Posterior vena cava (tissue), 2 donors: ENCODE measurements around the gene BBS2. TPM values are rescaled to one million over a fixed set of nuclear protein-coding genes. Genes with fewer than 3 reads are reported as not detected.

Experiments
- DNase-seq: peaks from one replicate; pipeline ENCODE4 v3.0.0-alpha.2; 2020; ENCODE audit warnings: low spot score
- intact Hi-C, 2 donors: fragments of 100-400 bp; cut with DNase I; formaldehyde crosslinking; loops; one replicate each; pipeline versions ENCODE4 v1.14.1 to v1.14.2; 2022 to 2023
- total RNA-seq, 2 donors: library from RNA; stranded (reverse); fragmentation: NEBNext Ultra II Directional; extraction: Animal tissue kit (Norgen Biotek cat#: 25700); gene quantifications; one replicate each; pipeline ENCODE4 v1.2.1, GENCODE V29; 2021
- donor health status: DM: yes; HTN: yes; CAD: no.
- donor health status: DM: yes; HTN: yes; CAD: no.

Gene BBS2
- total RNA-seq, 2 donors from 2014 or later = 30.5 to 36.5 TPM

DNA sequence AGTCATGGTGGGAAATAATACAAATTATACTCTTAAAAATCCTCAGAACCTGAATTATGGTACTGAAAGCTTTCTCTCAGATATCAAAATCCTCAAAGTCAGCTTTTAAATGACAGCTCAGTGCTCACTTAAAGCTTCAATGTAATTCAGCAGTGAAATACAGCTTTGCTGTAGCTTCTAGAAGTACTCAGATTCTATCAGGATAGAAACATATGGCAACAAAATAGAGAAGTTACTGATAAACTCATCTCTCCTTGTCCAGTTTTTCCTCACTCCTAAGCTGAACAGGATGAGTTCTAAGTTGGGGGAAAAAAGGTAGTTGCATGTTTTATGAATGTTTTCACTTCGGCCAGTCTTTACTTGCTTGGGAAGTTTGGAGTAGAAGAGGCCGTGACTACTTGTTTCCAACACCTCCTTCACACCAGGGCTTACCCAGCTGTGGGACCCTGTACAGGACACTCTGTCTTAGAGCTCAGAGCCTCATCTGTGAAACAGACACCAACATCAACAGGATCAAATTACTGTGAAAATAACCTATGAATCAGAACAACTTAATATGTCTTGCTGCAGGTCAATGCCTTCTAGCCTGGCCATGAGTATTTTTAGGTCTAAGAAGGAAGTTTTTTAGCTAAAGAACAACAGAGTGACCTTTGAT lies 38.2 kb downstream of the BBS2 start:
- no peak for DNase-seq
- intact Hi-C loops = no loop called here

DNA sequence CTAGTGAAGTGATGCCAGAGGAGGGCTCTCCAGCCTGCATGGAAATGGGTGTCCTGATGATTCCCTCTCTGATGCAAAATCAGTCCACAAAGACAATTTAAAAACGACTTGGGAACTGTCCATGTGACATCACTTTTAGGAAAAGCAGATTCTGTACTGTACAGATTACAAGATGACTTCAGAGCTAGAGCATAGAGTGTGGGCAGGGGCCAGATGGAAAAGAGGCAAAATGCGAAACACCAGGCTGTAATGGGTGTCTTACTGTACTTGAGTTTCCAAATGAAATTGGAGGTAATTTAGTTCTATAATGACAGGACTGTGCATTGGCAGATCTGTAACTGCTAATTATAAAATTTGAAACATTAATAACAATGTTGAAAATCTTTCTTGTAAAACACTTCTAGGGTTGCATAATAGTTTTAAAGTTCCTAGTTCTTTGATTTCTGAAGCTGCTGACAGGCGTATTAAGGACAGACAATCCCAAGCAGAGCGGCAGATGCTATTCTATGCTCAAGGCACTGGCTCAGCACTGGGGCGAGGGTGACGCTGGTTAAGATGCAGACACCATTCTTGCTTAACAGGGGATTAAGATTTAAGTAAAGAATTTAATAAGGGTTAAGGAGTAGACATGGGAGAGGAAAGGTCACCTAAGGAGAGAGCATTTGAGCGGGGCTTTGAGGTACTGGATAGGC lies 38.9 kb downstream of the BBS2 start:
- no peak for DNase-seq
- intact Hi-C loops = no loop called here

DNA sequence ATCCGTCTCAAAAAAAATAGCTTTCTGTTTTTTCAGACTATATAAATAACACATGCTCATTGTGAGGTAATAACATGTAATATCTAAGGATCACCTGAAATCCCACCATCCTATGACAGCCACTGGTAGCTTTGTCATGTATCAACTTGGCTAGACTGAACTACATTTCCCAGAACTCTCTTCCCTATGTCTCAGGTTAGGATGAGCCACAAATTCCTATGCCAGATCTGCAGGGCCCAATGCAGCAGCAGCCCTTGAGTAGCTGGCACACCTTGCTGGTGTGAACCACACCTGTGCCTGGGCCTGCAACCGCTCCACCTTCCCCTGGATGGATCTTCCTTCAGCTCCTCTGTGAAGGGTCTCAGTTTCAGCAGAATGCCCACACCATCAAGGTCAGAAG lies 40.4 kb downstream of the BBS2 start:
- no peak for DNase-seq
- intact Hi-C loops = no loop called here

DNA sequence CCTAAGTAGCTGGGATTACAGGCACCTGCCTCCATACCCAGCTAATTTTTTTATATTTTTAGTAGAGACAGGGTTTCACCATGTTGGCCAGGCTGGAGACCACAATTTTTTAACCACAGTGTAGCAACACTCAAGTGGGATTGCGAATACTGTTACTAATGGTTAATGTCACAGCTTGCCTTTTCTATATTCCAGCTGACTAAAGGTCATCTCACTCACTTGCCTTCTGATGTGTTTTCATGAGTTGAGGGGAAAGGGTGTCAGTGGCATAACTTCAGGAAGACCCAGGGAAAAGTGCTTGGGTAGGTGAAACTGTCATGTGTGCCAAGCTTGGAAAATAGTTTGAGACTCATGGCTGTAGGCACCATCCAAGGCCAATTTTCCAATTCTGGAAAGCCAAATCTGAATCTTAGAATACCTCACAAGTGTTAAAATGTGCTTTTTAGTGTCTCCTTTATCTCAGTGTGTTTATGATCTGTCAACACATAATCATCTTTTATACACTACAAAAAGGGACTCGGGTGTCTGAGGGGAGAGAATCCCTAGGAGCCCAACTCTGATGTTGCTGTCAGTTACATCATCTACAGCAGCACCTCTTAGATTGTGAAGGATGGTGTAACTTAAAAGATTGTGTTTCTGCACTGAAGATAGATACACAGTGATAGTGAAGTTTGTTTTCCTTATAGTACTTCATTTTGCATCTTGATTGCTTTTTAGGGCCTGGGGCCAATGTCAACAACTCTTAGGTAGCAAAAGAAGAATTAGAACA lies 41.4 kb downstream of the BBS2 start:
- no peak for DNase-seq
- intact Hi-C loops = no loop called here

DNA sequence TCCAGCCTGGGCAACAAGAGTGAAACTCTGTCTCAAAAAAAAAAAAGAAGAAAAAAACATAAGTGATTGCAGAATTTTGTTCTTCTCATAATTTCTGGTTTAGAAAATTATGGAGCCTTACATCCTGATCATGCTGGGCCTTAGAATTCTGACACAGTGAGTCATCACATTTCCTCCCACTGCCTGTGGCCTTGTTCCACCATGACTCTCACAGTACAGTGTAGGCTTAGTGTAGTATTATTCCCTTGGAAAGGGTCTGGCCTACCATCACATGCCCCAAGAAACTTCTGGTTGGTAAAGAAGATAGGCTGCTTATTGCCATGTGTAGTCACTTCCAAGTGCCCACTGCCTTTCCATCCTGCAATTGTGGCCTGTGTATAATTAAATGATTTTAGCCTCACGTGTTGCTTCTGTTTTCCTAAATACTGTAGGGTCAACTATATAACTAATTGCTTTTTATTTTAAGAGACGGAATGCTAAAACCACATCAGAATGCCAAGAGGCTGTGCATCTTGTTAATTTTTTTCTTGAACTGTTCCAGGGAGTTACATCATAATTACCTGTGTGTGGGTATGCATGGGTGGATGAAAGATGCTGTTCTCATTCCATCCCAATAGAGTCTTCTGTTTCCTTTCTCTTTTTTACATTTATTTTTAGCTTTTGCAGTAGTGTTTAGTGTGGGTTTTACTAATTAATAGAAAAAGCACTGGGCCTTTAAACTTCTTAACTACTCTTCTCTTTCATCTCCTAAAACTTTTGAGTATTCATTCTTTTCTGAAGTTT lies 42.5 kb downstream of the BBS2 start:
- no peak for DNase-seq
- intact Hi-C loops = no loop called here

DNA sequence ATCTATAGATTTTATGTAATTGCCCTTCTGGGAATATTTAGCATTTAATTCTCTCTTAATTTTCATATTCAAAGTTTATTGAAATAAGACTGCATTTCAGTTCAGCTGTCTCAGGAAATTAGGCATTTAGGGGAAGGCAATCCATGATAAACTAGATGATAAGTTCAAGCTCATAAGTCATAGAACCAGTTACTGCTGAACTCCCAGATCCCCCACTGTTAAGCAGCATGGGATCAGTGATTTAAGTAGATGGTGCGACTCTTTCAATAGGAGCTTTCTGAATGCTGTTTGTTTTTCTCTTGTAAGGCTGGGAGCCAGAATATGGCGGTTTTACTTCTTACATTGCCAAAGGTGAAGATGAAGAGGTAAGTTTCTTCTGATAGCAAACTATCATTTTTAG lies 44.6 kb downstream of the BBS2 start:
- no peak for DNase-seq
- intact Hi-C loops = no loop called here

DNA sequence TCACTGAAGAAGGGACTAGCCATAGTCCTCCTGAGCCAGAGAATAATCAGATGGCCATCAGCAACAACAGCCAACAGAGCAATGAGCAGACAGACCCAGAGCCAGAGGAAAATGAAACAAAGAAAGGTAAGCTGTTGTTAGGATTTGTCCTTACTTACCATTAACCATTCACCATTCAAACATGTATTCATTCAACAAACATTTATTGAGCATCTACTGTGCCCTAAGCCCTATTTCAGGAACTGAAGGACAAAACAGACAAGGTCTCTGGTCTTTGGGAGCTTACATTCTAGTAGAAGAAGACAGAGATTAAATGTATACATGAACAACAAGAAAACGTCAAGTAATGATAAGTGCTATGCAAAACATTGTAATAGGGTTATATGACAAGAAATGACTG lies 49.2 kb downstream of the BBS2 start:
- no peak for DNase-seq
- intact Hi-C loops = no loop called here

DNA sequence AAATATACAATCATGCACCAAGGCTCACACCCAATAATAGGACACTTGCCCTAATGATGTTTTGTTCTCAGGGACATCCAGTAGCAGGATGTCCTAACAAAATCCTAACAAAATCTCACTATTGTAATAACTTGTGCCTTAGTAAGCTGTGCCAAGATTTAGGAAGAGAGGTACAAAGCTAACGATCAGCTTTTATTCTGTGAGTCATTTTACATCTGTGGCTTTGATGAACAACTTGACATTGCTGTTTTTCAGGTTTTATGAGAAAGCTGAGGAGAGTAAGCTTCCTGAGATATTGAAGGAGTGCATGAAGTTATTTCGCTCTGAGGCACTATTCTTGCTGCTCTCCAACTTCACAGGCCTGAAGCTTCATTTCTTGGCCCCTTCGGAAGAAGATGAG lies 49.6 kb downstream of the BBS2 start:
- intact Hi-C loops = no loop called here
- DNase-seq = no peak

DNA sequence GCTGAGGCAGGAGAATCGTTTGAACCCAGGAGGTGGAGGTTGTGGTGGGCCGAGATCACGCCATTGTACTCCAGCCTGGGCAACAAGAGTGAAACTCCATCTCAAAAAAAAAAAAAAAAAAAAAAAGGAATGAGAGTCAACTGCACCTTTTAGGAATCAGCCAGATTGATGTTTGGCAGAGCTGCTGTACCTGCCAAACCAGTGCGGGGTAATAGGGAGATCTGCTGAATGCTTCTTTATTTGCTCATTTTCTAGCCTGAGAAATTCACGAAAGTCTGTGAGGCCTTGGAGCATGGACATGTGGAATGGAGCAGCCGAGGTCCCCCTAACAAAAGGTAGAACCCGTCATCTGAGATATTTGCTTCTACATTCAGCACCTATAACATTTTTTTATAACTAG lies 50.1 kb downstream of the BBS2 start:
- intact Hi-C loops = loop anchor here in 1 of 2 donors (5.0 kb wide), 1 partner anchor 482 kb away; no protein-coding TSS in a partner anchor
- DNase-seq = no peak

DNA sequence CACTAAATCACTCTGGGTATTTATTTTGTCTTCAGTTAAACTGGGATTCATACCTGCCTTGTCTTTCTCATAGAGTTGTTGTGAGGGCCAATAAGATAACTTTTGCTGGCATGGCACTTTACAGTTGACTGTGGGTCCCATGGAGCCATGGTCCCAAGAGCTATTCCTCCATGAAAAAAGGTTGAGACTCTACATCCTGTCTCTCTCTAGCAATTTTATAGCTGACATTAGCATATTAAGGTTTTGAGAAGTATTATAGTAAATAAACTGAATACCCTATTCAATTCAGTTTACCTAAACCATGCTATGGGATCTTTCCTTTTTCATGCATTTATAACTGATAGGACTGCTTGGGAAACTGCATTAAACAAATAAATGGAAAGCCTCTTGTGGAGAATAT lies 51.0 kb downstream of the BBS2 start:
- intact Hi-C loops = loop anchor here in 1 of 2 donors (5.0 kb wide), 1 partner anchor 481 kb away; no protein-coding TSS in a partner anchor
- DNase-seq = no peak

DNA sequence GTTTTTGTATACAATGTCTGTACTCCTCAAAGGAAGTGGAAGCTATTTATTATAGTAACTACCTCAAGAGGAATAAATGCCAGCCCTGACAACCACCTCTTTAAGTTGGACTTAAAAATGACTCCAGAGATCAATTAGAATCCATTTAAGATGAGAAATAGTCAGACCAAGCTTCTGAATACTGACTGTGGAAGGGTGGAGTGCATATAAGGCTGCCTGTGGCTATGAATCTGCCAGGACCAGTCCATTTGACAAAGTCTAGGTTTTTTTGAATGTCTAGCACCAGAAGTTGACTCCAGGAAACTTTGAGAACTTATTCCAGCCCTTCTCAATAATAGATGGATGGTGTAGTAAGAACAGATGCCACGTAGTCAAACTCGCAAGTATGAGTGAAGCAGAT lies 53.5 kb downstream of the BBS2 start:
- intact Hi-C loops = loop anchor here in 1 of 2 donors (5.0 kb wide), 1 partner anchor 479 kb away; no protein-coding TSS in a partner anchor
- no peak for DNase-seq

DNA sequence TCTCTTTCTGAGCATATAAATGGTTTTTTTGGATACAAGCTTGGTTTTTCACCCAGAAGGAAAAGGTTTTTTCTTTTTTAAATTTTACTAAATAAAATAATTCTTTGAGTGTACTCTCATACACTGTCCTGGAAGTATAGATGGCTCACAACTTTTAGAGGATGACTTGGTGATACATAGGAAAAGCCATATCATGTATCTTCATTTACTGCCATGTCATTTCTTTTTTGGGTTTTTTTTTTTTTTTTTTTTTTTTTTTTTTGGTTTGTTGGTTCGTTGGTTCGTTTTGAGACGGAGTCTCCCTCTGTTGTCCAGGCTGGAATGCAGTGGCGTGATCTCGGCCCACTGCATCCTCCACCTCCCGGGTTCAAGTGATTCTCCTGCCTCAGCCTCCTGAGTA lies 56.7 kb downstream of the BBS2 start:
- intact Hi-C loops = no loop called here
- DNase-seq = no peak

DNA sequence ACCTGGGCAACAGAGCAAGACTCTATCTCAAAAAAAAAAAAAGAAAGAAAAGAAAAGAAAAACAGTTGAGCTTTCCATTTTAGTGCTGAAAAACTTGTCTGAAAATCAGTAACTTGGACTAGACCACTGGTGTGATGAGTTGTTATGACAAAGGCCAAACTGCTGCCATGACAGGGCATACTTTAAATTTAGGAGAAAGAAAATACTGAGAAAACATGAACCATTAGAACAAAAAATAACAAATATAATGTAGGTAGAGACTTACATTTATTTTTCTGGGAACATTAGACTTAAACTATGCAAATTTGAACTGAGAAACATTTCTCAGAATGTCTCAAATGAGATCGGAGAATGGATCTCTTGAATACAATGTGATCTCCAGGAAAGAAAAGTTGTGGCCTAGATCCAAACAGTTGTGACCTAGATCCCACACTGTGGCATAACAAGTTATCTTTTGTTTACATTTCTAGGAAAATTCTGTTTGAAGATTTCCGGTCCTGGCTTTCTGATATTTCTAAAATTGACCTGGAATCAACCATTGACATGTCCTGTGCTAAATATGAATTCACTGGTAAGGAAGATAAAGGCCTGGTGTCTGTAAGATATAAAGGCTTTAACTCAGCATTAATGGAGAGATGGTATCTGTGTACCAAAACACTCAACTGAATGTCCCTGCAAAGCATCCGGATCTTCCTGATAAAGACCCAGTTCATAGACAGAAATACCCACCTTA lies 57.6 kb downstream of the BBS2 start:
- no peak for DNase-seq
- intact Hi-C loops = no loop called here

DNA sequence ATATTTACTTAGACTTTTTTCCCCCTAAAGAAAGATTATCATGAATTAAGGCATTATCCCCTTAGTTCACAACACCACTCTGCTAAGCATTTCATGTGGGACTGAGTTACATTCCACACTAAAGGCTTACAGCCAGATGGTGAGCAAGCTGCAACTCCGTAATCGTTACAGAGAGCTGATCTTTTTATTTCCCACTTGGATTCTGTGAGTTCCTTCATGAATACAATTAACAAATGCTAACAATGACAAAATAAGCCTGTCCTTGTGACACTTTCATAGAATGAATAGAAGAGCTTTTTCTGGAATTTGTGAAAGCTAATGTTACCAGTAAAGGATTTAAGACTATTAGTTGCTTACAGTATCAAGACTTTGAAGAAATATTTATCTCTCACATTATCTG lies 59.7 kb downstream of the BBS2 start:
- intact Hi-C loops = no loop called here
- DNase-seq = no peak

DNA sequence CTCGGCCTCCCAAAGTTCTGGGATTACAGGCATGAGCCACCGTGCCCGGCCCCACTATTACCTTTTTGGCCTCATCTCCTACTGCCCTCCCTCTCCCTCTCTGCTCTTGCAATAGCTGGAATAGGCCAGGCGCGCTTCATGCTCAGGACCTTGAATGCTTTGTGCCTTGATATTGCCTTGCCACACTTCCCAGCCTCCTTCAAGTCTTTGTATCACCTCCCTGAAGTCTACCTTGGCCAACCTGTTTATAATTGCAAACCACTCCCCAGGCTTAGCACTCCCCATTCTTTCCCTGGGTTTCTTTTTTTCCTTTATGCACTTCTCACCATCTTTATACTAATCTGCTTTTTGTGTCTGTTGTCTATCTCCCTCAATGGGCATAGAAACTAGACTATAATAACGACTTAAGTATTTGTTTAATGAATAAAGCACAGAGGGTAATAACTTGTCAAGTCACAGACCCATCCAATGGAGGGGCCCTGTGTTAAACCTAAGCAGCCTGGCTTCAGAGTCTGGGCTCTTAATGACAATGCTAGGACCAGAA lies 61.8 kb downstream of the BBS2 start:
- intact Hi-C loops = no loop called here
- DNase-seq = no peak

DNA sequence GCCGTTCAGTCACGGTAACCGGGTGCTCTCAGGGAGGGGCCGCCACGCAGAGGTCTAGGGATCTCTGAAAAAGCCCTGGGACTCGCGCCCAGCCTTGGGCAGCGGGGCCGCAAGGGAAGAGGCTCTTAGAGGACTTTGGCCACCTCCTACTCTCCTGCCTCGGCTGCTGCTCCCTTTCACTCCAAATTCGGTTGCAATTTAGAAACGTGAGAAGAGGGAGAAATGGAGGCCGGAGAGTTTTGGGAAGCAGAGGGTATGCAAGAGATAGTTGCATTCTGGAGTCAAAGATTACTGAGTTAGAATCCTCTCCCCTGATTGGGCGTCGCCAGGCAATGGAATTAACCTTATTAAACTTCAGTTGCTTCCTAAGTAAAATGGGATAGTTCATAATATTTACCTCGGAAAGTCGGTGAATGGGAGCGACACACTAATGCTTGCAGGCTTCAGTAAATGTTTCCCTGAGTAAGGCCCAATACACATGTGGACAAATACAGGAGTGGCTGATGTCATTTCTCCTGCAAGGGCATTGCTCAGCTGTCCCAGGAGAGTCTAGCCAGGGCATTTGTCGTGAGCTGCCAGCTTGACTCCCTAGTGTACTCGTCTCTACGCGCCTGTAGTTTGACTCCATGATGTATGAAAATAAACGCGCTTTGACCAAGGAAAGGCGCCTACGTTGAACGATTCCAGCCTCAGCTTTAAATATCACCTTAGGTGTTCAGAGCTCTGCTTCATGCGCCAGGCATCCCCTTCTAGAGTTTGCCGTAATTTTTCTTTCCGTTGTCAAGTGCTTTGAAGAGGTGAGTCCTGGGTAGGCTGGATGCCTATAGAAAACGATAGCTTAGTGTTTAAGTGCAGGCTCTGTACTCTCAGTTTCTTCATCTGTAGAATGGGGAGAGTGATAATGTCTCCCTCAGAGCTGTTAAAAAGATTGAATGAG lies 67.8 kb downstream of the BBS2 start:
- intact Hi-C loops = no loop called here
- DNase-seq = no peak

DNA sequence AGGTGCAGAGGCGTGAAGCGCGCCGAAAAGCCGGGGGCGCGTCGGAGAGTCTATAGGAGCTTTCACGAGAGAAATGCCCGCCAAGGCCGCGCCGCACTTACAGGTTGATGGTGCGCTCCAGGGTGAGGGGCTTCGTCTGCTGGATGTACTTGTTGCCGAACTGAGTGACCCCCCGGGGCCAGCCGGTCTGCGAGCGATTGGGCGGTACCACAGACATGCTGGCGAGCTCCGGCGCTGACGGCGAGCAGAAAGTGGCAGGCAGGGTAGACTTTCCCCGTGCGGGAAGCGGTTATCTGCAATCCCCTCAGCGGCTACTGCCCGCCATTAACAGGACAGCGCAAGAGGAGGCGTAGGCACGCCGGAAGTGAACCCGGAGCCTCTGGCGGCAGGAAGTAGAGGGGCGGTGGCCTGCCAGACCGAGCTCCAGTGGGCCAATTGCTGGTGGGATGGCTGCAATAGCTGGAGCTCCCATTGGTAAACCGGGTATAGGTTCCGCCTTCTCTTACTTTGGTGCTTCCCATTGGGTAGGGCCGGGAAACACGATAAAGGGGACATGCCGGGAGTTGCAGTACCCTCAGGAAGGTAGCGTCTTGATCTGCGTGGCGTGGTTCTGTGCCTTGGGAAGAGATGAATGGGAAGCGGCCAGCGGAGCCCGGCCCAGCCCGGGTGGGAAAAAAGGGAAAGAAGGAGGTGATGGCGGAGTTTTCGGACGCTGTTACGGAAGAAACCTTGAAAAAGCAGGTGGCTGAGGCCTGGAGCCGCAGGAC lies 68.7 kb downstream of the BBS2 start, which contains the start of the genes NUDT21 and OGFOD1:
TSS of gene NUDT21 (minus strand) at position 347 of the 767 bp plus-strand sequence. CDS start at position 217, 130 bp downstream.
TSS of gene OGFOD1 (plus strand) at position 569 of the 767 bp plus-strand sequence. CDS start at position 628, 59 bp downstream.
- intact Hi-C loops = no loop called here

More for the DNA sequence above, 68.7 kb downstream of the BBS2 start, which contains the start of the genes NUDT21 and OGFOD1:
- DNase-seq = peak; percentile 97
